Mesenchymal stem cell (in vitro differentiated cells and primary cell): ENCODE measurements around the gene INPP5A.
A peak's percentile ranks its signal among the peaks of the same experiment; 100 is the strongest.

Experiments used
- DNase-seq: peaks from one replicate; pipeline ENCODE4 v3.0.0-alpha.2; 2013
- H2AFZ ChIP-seq: one replicate; pipeline ENCODE4 v1.6.1; 2013; ENCODE audit warnings: low read depth, mild to moderate bottlenecking, control low read depth, inconsistent platforms, low read length, moderate library complexity
- H2AK5ac ChIP-seq: 2 replicates; pipeline ENCODE4 v1.6.1; 2013; ENCODE audit warnings: low read length, moderate library complexity, mild to moderate bottlenecking, inconsistent platforms; ENCODE audit not compliant: severe bottlenecking
- H2BK120ac ChIP-seq: one replicate; pipeline ENCODE4 v1.6.1; 2013; ENCODE audit warnings: low read depth, mild to moderate bottlenecking, inconsistent platforms, low read length, moderate library complexity
- H2BK12ac ChIP-seq, 2 experiments: one replicate each; pipeline ENCODE4 v1.6.1; 2013; ENCODE audit warnings: inconsistent platforms in 2 of 2, low read length in 2 of 2, mild to moderate bottlenecking in 2 of 2, moderate library complexity in 2 of 2, control low read depth in 1 of 2
- H2BK15ac ChIP-seq: one replicate; pipeline ENCODE4 v1.6.1; 2013; ENCODE audit warnings: mild to moderate bottlenecking, low read depth, inconsistent platforms; ENCODE audit not compliant: poor library complexity, severe bottlenecking
- H2BK5ac ChIP-seq: 2 replicates; pipeline ENCODE4 v1.6.1; 2013; ENCODE audit warnings: low read depth, mild to moderate bottlenecking, low read length, control low read depth, inconsistent platforms; ENCODE audit not compliant: poor library complexity, severe bottlenecking
- H3K14ac ChIP-seq, 2 experiments: one replicate each; pipeline ENCODE4 v1.6.1; 2013; ENCODE audit warnings: inconsistent platforms in 2 of 2, low read length in 2 of 2, control low read depth in 1 of 2, mild to moderate bottlenecking in 1 of 2, moderate library complexity in 1 of 2
- H3K18ac ChIP-seq, 2 experiments: one replicate each; pipeline ENCODE4 v1.6.1; 2013; ENCODE audit warnings: inconsistent platforms in 2 of 2, low read length in 2 of 2, control low read depth in 1 of 2, low read depth in 1 of 2, mild to moderate bottlenecking in 1 of 2
- H3K23ac ChIP-seq, 2 experiments: one replicate each; pipeline ENCODE4 v1.6.1; 2013; ENCODE audit warnings: inconsistent platforms in 2 of 2, low read length in 2 of 2, mild to moderate bottlenecking in 2 of 2, moderate library complexity in 2 of 2, control low read depth in 1 of 2
- H3K27ac ChIP-seq: 2 replicates; pipeline ENCODE4 v1.5.1; 2013; ENCODE audit warnings: mild to moderate bottlenecking, moderate library complexity, low read length, control low read depth, inconsistent platforms; ENCODE audit not compliant: poor library complexity, severe bottlenecking
- H3K27me3 ChIP-seq, 2 experiments: 2 replicates each; pipeline versions ENCODE4 v1.6.1 to v1.7.0; 2013; ENCODE audit warnings: low read length in 2 of 2, mild to moderate bottlenecking in 2 of 2, moderate library complexity in 2 of 2, control low read depth in 1 of 2, inconsistent platforms in 1 of 2; ENCODE audit not compliant: control insufficient read depth in 1 of 2, insufficient read depth in 1 of 2
- H3K36me3 ChIP-seq, 2 experiments: 2 replicates each; pipeline versions ENCODE4 v1.6.1 to v1.7.0; 2013; ENCODE audit warnings: low read length in 2 of 2, control low read depth in 1 of 2, inconsistent platforms in 1 of 2, low read depth in 1 of 2, mild to moderate bottlenecking in 1 of 2; ENCODE audit not compliant: insufficient read depth in 2 of 2, control insufficient read depth in 1 of 2
- H3K4ac ChIP-seq, 2 experiments: one replicate each; pipeline ENCODE4 v1.6.1; 2013; ENCODE audit warnings: inconsistent platforms in 2 of 2, low read length in 2 of 2, mild to moderate bottlenecking in 2 of 2, moderate library complexity in 2 of 2, control low read depth in 1 of 2, low read depth in 1 of 2
- H3K4me1 ChIP-seq: 2 replicates; pipeline ENCODE4 v1.6.1; 2013; ENCODE audit warnings: low read depth, low read length, control low read depth; ENCODE audit not compliant: control insufficient read depth, insufficient read depth
- H3K4me2 ChIP-seq: 2 replicates; pipeline ENCODE4 v1.6.1; 2013; ENCODE audit warnings: low read length, mild to moderate bottlenecking, inconsistent platforms; ENCODE audit not compliant: poor library complexity, severe bottlenecking
- H3K4me3 ChIP-seq, 2 experiments: 2 replicates each; pipeline versions ENCODE4 v1.5.1 to v1.7.0; 2013; ENCODE audit warnings: low read length in 2 of 2, mild to moderate bottlenecking in 2 of 2, control low read depth in 1 of 2, low read depth in 1 of 2; ENCODE audit not compliant: insufficient read depth in 1 of 2
- H3K79me1 ChIP-seq: replicated peaks from 2 replicates; pipeline ENCODE4 v1.6.1; 2013; ENCODE audit warnings: mild to moderate bottlenecking, control low read depth, low read length, inconsistent platforms; ENCODE audit not compliant: poor library complexity, severe bottlenecking
- H3K9ac ChIP-seq: 2 replicates; pipeline ENCODE4 v1.7.0; 2013; ENCODE audit warnings: mild to moderate bottlenecking, low read length, moderate library complexity
- H3K9me3 ChIP-seq: 2 replicates; pipeline ENCODE4 v1.7.0; 2013; ENCODE audit warnings: mild to moderate bottlenecking, low read length; ENCODE audit not compliant: control insufficient read depth
- H4K8ac ChIP-seq: one replicate; pipeline ENCODE4 v1.6.1; 2013; ENCODE audit warnings: inconsistent platforms, mild to moderate bottlenecking, low read length, moderate library complexity
- H4K91ac ChIP-seq: one replicate; pipeline ENCODE4 v1.6.1; 2013; ENCODE audit warnings: mild to moderate bottlenecking, low read length, inconsistent platforms
- WGBS: methylation state at CpG from one replicate; pipeline ENCODE4 v1.1.7; 2013; ENCODE audit warnings: mixed read lengths; 5-methylcytosine and 5-hydroxymethylcytosine counted together

Gene INPP5A

GRCh38 chr10:132601567-132601966 lies 64.0 kb downstream of the INPP5A start:
- no peak overlapping the region for H2BK120ac ChIP-seq
- no peaks in the 10 kb centered on the region for H3K27me3 ChIP-seq
- no peak overlapping the region for H3K4me3 ChIP-seq
- H3K9me3 ChIP-seq, result peaks cover 12% of the 10 kb centered on the region
- H3K4ac ChIP-seq, result no peak overlapping the region
- no peak overlapping the region for H3K4me2 ChIP-seq
- no peak overlapping the region for H3K9ac ChIP-seq
- DNase-seq, result no peak
- no peak overlapping the region for H4K8ac ChIP-seq
- 100% methylated on average over 1 of the region's 1 CpG for WGBS
- H2BK15ac ChIP-seq, result no peak overlapping the region
- H3K14ac ChIP-seq, result no peak overlapping the region
- no peak overlapping the region for H3K23ac ChIP-seq
- peaks cover 42% of the 10 kb centered on the region for H3K79me1 ChIP-seq
- H3K4me1 ChIP-seq, result peaks cover 16% of the 10 kb centered on the region
- H3K36me3 ChIP-seq, result no peaks in the 10 kb centered on the region
- H3K27ac ChIP-seq, result no peak overlapping the region
- no peak overlapping the region for H2BK5ac ChIP-seq
- H3K18ac ChIP-seq, result no peak overlapping the region
- H2AK5ac ChIP-seq, result no peak overlapping the region
- H2BK12ac ChIP-seq, result no peak overlapping the region
- H2AFZ ChIP-seq, result no peak overlapping the region
- H4K91ac ChIP-seq, result no peak overlapping the region

GRCh38 chr10:132602614-132603013 lies 65.0 kb downstream of the INPP5A start:
- no peak overlapping the region for H3K27ac ChIP-seq
- no peak overlapping the region for H3K9ac ChIP-seq
- H3K4me3 ChIP-seq, result no peak overlapping the region
- no peak overlapping the region for H2BK12ac ChIP-seq
- no peak overlapping the region for H4K8ac ChIP-seq
- no peak overlapping the region for H3K4me2 ChIP-seq
- no peaks in the 10 kb centered on the region for H3K27me3 ChIP-seq
- H2AK5ac ChIP-seq, result no peak overlapping the region
- H2BK15ac ChIP-seq, result no peak overlapping the region
- no peak overlapping the region for H2AFZ ChIP-seq
- no peak overlapping the region for H3K18ac ChIP-seq
- H3K14ac ChIP-seq, result no peak overlapping the region
- no peak overlapping the region for H3K23ac ChIP-seq
- no peak overlapping the region for H2BK120ac ChIP-seq
- peaks cover 18% of the 10 kb centered on the region for H3K4me1 ChIP-seq
- DNase-seq, result no peak
- H4K91ac ChIP-seq, result no peak overlapping the region
- 92% methylated on average over 4 of the region's 6 CpGs for WGBS
- peaks cover 42% of the 10 kb centered on the region for H3K79me1 ChIP-seq
- H3K9me3 ChIP-seq, result peaks cover 12% of the 10 kb centered on the region
- H3K36me3 ChIP-seq, result no peaks in the 10 kb centered on the region
- H2BK5ac ChIP-seq, result no peak overlapping the region
- H3K4ac ChIP-seq, result no peak overlapping the region

GRCh38 chr10:132603851-132604533 lies 66.4 kb downstream of the INPP5A start:
- Histone ChIP-seq H3K27me3 (no peaks in the 10 kb centered on the region), H3K4ac (no peak overlapping the region), H4K91ac (peak overlapping the region; percentile 1), H3K23ac (no peak overlapping the region), H3K4me1 (peaks cover 16% of the 10 kb centered on the region), H2BK120ac (no peak overlapping the region), H3K9ac (no peak overlapping the region), H3K79me1 (peaks cover 48% of the 10 kb centered on the region), H3K4me2 (no peak overlapping the region), H2BK15ac (no peak overlapping the region), H2AK5ac (no peak overlapping the region), H3K36me3 (peaks cover 0 to 9% of the 10 kb centered on the region in 2 experiments), H2AFZ (no peak overlapping the region), H3K9me3 (peaks cover 12% of the 10 kb centered on the region), H3K18ac (no peak overlapping the region), H4K8ac (no peak overlapping the region), H3K4me3 (no peak overlapping the region), H3K27ac (no peak overlapping the region), H3K14ac (peak overlapping the region in 1 of 2 experiments; percentile 45), H2BK5ac (no peak overlapping the region), H2BK12ac (no peak overlapping the region)
- 99% methylated on average over 29 of the region's 30 CpGs for WGBS
- DNase-seq, result no peak

GRCh38 chr10:132604686-132605085 lies 67.1 kb downstream of the INPP5A start:
- Histone ChIP-seq H3K36me3 (peaks cover 0 to 13% of the 10 kb centered on the region in 2 experiments), H2BK15ac (no peak overlapping the region), H3K9ac (no peak overlapping the region), H4K91ac (no peak overlapping the region), H3K27ac (no peak overlapping the region), H3K4me3 (no peak overlapping the region), H3K18ac (no peak overlapping the region), H2AFZ (no peak overlapping the region), H3K4me2 (no peak overlapping the region), H3K9me3 (peaks cover 12% of the 10 kb centered on the region), H4K8ac (no peak overlapping the region), H3K4me1 (peaks cover 16% of the 10 kb centered on the region), H3K14ac (no peak overlapping the region), H3K23ac (no peak overlapping the region), H2BK120ac (no peak overlapping the region), H3K4ac (no peak overlapping the region), H3K79me1 (peaks cover 46% of the 10 kb centered on the region), H2BK12ac (no peak overlapping the region), H3K27me3 (no peaks in the 10 kb centered on the region), H2AK5ac (no peak overlapping the region), H2BK5ac (no peak overlapping the region)
- no peak for DNase-seq
- WGBS, result 94% methylated on average over 3 of the region's 3 CpGs
